Measurements from ENCODE around the gene KLHL40. TPM values are rescaled to one million over a fixed set of nuclear protein-coding genes. Genes with fewer than 3 reads are reported as not detected.

Gene KLHL40
- total RNA-seq, 1 donor from 2014 or later, result not detected

GRCh38 chr3:42656680-42657610, 28.4 kb upstream of the KLHL40 start:
- DNase-seq, result no peak

- DNase-seq, result no peak
Measured at GRCh38 chr3:42657675-42658074, 27.7 kb upstream of the KLHL40 start.

GRCh38 chr3:42658091-42658770, 27.1 kb upstream of the KLHL40 start:
- no peak for DNase-seq

- DNase-seq, result no peak
Measured at GRCh38 chr3:42658771-42659390, 26.5 kb upstream of the KLHL40 start.

GRCh38 chr3:42659451-42660130, 25.7 kb upstream of the KLHL40 start:
- DNase-seq, result no peak

GRCh38 chr3:42660131-42660715, 25.1 kb upstream of the KLHL40 start:
- DNase-seq, result no peak

GRCh38 chr3:42660898-42661297, 24.4 kb upstream of the KLHL40 start:
- no peak for DNase-seq

- no peak for DNase-seq
Measured at GRCh38 chr3:42661593-42662022, 23.7 kb upstream of the KLHL40 start.

- no peak for DNase-seq
Measured at GRCh38 chr3:42662037-42662812, 23.1 kb upstream of the KLHL40 start.

GRCh38 chr3:42662813-42663535, 22.4 kb upstream of the KLHL40 start:
- no peak for DNase-seq

GRCh38 chr3:42663581-42664437, 21.5 kb upstream of the KLHL40 start:
- DNase-seq, result no peak

- DNase-seq, result no peak
Measured at GRCh38 chr3:42664438-42664803, 20.9 kb upstream of the KLHL40 start.

GRCh38 chr3:42665050-42665878, 20.1 kb upstream of the KLHL40 start:
- no peak for DNase-seq

- no peak for DNase-seq
Measured at GRCh38 chr3:42666022-42666421, 19.3 kb upstream of the KLHL40 start.

- no peak for DNase-seq
Measured at GRCh38 chr3:42666577-42666998, 18.7 kb upstream of the KLHL40 start.

GRCh38 chr3:42667096-42667522, 18.2 kb upstream of the KLHL40 start:
- DNase-seq, result no peak

GRCh38 chr3:42667523-42668412, 17.6 kb upstream of the KLHL40 start:
- DNase-seq, result no peak

GRCh38 chr3:42668413-42668760, 16.9 kb upstream of the KLHL40 start:
- DNase-seq, result no peak
